GM12878 (cell line): ENCODE results near the gene AIF1L. TPM values are rescaled to one million over a fixed set of nuclear protein-coding genes. Genes with fewer than 3 reads are reported as not detected.

Experiments used
- ATAC-seq: fragments of 200-7000 bp; cut with Tn5 transposase; 3 replicates; pipeline ENCODE4 v1.9.1; 2020; ENCODE audit warnings: mild to moderate bottlenecking, moderate library complexity
- BruUV-seq: library from RNA; stranded (reverse); fragments of 400-500 nt; replicated peaks from 2 replicates; lab custom pipeline; 2021; lab: Mats Ljungman, UMichigan
- CTCF ChIA-PET: fragments of 300-600 bp; sonication (Branson Sonifier 250); formaldehyde crosslinking; extraction: SDS; loops from one replicate; lab custom pipeline; 2021; ENCODE audit warnings: inconsistent platforms; lab: Yijun Ruan, JAX
- POLR2A ChIA-PET: fragments of 350-600 bp; formaldehyde crosslinking; extraction: SDS; loops from one replicate; lab custom pipeline; 2021; ENCODE audit warnings: inconsistent platforms; lab: Charles Lee
- RAD21 ChIA-PET: fragments of 300-600 bp; sonication (Branson Sonifier 250); formaldehyde crosslinking; loops from one replicate; lab custom pipeline; 2023; ENCODE audit warnings: antibody characterized with exemption; ENCODE audit not compliant: unreplicated experiment; lab: Charles Lee
- SMC1A ChIA-PET: fragments of 300-600 bp; sonication (Branson Sonifier 250); formaldehyde crosslinking; loops from one replicate; lab custom pipeline; 2023; ENCODE audit not compliant: unreplicated experiment, uncharacterized antibody; lab: Charles Lee
- DNase-seq: peaks from one replicate; pipeline ENCODE4 v3.0.0-alpha.2; 2011; ENCODE audit warnings: low read depth, low spot score
- FAIRE-seq: peaks from 3 replicates; lab custom pipeline; 2011; peaks lifted over from hg19 to GRCh38; lab: Jason Lieb, UNC
- H2AFZ ChIP-seq: 2 replicates; pipeline ENCODE4 v1.6.0; 2011; ENCODE audit warnings: low read depth, low read length, control low read depth; ENCODE audit not compliant: control insufficient read depth
- H3K27ac ChIP-seq: 2 replicates; pipeline ENCODE4 v1.5.1; 2011; ENCODE audit warnings: control low read depth; ENCODE audit not compliant: control insufficient read depth, insufficient read depth
- H3K27me3 ChIP-seq, 2 experiments: replicated peaks in 1 of 2; 2 replicates each; pipeline versions ENCODE4 v1.6.0 to v1.6.1; 2011; ENCODE audit warnings: low read length in 1 of 2; ENCODE audit not compliant: control insufficient read depth in 2 of 2, insufficient read depth in 2 of 2
- H3K36me3 ChIP-seq, 2 experiments: 2 replicates each; pipeline ENCODE4 v1.5.1; 2011; ENCODE audit warnings: low read length in 1 of 2; ENCODE audit not compliant: control insufficient read depth in 2 of 2, insufficient read depth in 2 of 2
- H3K4me1 ChIP-seq: 2 replicates; pipeline ENCODE4 v1.6.1; 2011; ENCODE audit warnings: mild to moderate bottlenecking, low read length, moderate library complexity, mixed read lengths; ENCODE audit not compliant: control insufficient read depth, insufficient read depth
- H3K4me2 ChIP-seq: 2 replicates; pipeline ENCODE4 v1.6.0; 2011; ENCODE audit warnings: control low read depth; ENCODE audit not compliant: control insufficient read depth, insufficient read depth
- H3K4me3 ChIP-seq: fragments of 200-600 bp; sonication (generic); 2 replicates; pipeline ENCODE4 v1.5.1; 2016
- H3K79me2 ChIP-seq: 2 replicates; pipeline ENCODE4 v1.6.0; 2011; ENCODE audit warnings: low read length; ENCODE audit not compliant: control insufficient read depth, insufficient read depth
- H3K9ac ChIP-seq: 2 replicates; pipeline ENCODE4 v1.8.0; 2011; ENCODE audit warnings: low read length, control low read depth, mixed read lengths; ENCODE audit not compliant: control insufficient read depth, insufficient read depth
- H3K9me3 ChIP-seq: replicated peaks from 3 replicates; pipeline ENCODE4 v1.5.1; 2011; ENCODE audit warnings: mild to moderate bottlenecking, low read length; ENCODE audit not compliant: control insufficient read depth, insufficient read depth
- H4K20me1 ChIP-seq: 2 replicates; pipeline ENCODE4 v1.6.0; 2011; ENCODE audit not compliant: control insufficient read depth, insufficient read depth
- MXI1 ChIP-seq: fragments of 150-350 bp; IDR thresholded peaks from 2 replicates; pipeline ENCODE4 v1.6.1; 2011; ENCODE audit warnings: low read depth, mild to moderate bottlenecking, inconsistent platforms, low read length, improper control_type of control experiment
- MYB ChIP-seq: fragments of 150-350 bp; IDR thresholded peaks from 2 replicates; pipeline ENCODE4 v1.6.1; 2014; ENCODE audit warnings: mild to moderate bottlenecking, low read depth, low read length, borderline replicate concordance
- POLR2A ChIP-seq: IDR thresholded peaks from 2 replicates; pipeline ENCODE4 v1.6.1; 2011; ENCODE audit warnings: low read depth, mild to moderate bottlenecking, low read length
- RUNX3 ChIP-seq: IDR thresholded peaks from 2 replicates; pipeline ENCODE4 v1.6.1; 2012; ENCODE audit warnings: low read length, inconsistent platforms
- SPI1 ChIP-seq: IDR thresholded peaks from 2 replicates; pipeline ENCODE4 v1.6.1; 2011; ENCODE audit warnings: low read depth, mild to moderate bottlenecking, low read length, moderate library complexity, borderline replicate concordance; ENCODE audit not compliant: insufficient read depth
- STAT3 ChIP-seq: IDR thresholded peaks from 2 replicates; pipeline ENCODE4 v1.6.1; 2011; ENCODE audit warnings: low read depth, low read length, improper control_type of control experiment
- TCF7 ChIP-seq: IDR thresholded peaks from 2 replicates; pipeline ENCODE4 v1.6.1; 2014; ENCODE audit warnings: antibody characterized with exemption, borderline replicate concordance
- ZNF207 ChIP-seq: fragments of 450-650 bp; IDR thresholded peaks from 2 replicates; pipeline ENCODE4 v1.6.1; 2014; ENCODE audit warnings: antibody characterized with exemption, mild to moderate bottlenecking, borderline replicate concordance
- WGBS: methylation state at CpG from one replicate; pipeline ENCODE4 v1.1.6; 2016; ENCODE audit warnings: low lambda C conversion rate; ENCODE audit not compliant: insufficient replicate concordance, insufficient coverage; ENCODE audit errors: missing lambda C conversion rate; 5-methylcytosine and 5-hydroxymethylcytosine counted together
- in situ Hi-C: fragments of 300-500 bp; cut with MboI; formaldehyde crosslinking; loops from 9 replicates; pipeline ENCODE4 v1.14.3; 2018; ENCODE audit warnings: mixed read lengths
- intact Hi-C: fragments of 100-400 bp; cut with micrococcal nuclease; formaldehyde crosslinking; loops from one replicate; pipeline ENCODE4 v1.14.2; 2022; ENCODE audit not compliant: unreplicated experiment
- polyA plus RNA-seq, 11 experiments: library from polyadenylated mRNA; depleted of rRNA in 4 of 11; unstranded in 6 of 11; stranded (reverse) in 5 of 11; fragments of >200 nt; fragmentation: Nextera tagmentation in 4 of 11; fragmentation: Illumina TruSeq in 1 of 11; extraction: Ambion mirVana in 4 of 11; extraction: Trizol in 1 of 11; gene quantifications; 1 replicate in 1 of 11; 2 replicates in 10 of 11; pipeline versions ENCODE4 v1.2.1 to v1.2.3, GENCODE V29; 2011 to 2016; ENCODE audit warnings: inconsistent platforms in 2 of 11, missing spikeins in 2 of 11, low read depth in 1 of 11
- total RNA-seq, 4 experiments: library from RNA; depleted of rRNA in 3 of 4; stranded (reverse); fragments of >200 nt in 3 of 4; fragmentation: Illumina TruSeq in 1 of 4; extraction: Trizol in 1 of 4; gene quantifications; 2 replicates each; pipeline versions ENCODE4 v1.2.1 to v1.2.3, GENCODE V29; 2013 to 2021
- TF ChIP-seq, protein P1 (sequence below): fragments of 450-650 bp; IDR thresholded peaks from 2 replicates; pipeline ENCODE4 v1.6.1; 2017; ENCODE audit warnings: mild to moderate bottlenecking, moderate library complexity
- TF ChIP-seq, protein P2 (sequence below): fragments of 450-650 bp; formaldehyde crosslinking; IDR thresholded peaks from 2 replicates; pipeline ENCODE4 v1.5.0; 2022; ENCODE audit warnings: mild to moderate bottlenecking, missing genetic modification characterization
- TF ChIP-seq, protein P3 (sequence below): fragments of 450-650 bp; IDR thresholded peaks from 2 replicates; pipeline ENCODE4 v1.6.1; 2017; ENCODE audit warnings: antibody characterized with exemption, mild to moderate bottlenecking, moderate library complexity

Gene AIF1L
- total and polyA plus RNA-seq, 10 of the 15 experiments (the other 5 are each of a cell fraction or from before 2014, with no cell fraction given) = 0.07 to 0.15 (median 0.08) TPM; not detected in 7

DNA sequence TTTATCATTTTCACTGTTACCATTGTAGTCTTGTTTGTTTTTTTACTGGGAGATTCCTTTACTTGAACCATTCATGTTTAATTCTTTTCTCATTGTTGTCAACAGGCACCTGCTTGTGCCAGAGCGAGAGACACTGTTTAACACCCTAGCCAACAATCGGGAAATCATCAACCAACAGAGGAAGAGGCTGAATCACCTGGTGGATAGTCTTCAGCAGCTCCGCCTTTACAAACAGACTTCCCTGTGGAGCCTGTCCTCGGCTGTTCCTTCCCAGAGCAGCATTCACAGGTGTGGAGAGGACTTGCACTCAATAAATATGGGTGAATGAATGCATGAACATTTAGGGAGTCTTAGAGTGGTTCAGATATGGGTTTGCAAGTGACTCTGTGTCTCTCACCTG lies 66.6 kb downstream of the AIF1L start:
- RAD21 ChIA-PET = no interaction called here
- no peak overlapping the region for H3K4me3 ChIP-seq
- TF ChIP-seq ZNF207 (no peak), SPI1 (no peak), STAT3 (no peak), RUNX3 (no peak), POLR2A (no peak), TCF7 (no peak), MYB (no peak), MXI1 (no peak)
- TF ChIP-seq, protein P1, sequence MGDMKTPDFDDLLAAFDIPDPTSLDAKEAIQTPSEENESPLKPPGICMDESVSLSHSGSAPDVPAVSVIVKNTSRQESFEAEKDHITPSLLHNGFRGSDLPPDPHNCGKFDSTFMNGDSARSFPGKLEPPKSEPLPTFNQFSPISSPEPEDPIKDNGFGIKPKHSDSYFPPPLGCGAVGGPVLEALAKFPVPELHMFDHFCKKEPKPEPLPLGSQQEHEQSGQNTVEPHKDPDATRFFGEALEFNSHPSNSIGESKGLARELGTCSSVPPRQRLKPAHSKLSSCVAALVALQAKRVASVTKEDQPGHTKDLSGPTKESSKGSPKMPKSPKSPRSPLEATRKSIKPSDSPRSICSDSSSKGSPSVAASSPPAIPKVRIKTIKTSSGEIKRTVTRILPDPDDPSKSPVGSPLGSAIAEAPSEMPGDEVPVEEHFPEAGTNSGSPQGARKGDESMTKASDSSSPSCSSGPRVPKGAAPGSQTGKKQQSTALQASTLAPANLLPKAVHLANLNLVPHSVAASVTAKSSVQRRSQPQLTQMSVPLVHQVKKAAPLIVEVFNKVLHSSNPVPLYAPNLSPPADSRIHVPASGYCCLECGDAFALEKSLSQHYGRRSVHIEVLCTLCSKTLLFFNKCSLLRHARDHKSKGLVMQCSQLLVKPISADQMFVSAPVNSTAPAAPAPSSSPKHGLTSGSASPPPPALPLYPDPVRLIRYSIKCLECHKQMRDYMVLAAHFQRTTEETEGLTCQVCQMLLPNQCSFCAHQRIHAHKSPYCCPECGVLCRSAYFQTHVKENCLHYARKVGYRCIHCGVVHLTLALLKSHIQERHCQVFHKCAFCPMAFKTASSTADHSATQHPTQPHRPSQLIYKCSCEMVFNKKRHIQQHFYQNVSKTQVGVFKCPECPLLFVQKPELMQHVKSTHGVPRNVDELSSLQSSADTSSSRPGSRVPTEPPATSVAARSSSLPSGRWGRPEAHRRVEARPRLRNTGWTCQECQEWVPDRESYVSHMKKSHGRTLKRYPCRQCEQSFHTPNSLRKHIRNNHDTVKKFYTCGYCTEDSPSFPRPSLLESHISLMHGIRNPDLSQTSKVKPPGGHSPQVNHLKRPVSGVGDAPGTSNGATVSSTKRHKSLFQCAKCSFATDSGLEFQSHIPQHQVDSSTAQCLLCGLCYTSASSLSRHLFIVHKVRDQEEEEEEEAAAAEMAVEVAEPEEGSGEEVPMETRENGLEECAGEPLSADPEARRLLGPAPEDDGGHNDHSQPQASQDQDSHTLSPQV = no peak
- TF ChIP-seq, protein P2, sequence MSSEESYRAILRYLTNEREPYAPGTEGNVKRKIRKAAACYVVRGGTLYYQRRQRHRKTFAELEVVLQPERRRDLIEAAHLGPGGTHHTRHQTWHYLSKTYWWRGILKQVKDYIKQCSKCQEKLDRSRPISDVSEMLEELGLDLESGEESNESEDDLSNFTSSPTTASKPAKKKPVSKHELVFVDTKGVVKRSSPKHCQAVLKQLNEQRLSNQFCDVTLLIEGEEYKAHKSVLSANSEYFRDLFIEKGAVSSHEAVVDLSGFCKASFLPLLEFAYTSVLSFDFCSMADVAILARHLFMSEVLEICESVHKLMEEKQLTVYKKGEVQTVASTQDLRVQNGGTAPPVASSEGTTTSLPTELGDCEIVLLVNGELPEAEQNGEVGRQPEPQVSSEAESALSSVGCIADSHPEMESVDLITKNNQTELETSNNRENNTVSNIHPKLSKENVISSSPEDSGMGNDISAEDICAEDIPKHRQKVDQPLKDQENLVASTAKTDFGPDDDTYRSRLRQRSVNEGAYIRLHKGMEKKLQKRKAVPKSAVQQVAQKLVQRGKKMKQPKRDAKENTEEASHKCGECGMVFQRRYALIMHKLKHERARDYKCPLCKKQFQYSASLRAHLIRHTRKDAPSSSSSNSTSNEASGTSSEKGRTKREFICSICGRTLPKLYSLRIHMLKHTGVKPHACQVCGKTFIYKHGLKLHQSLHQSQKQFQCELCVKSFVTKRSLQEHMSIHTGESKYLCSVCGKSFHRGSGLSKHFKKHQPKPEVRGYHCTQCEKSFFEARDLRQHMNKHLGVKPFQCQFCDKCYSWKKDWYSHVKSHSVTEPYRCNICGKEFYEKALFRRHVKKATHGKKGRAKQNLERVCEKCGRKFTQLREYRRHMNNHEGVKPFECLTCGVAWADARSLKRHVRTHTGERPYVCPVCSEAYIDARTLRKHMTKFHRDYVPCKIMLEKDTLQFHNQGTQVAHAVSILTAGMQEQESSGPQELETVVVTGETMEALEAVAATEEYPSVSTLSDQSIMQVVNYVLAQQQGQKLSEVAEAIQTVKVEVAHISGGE (CRISPR knock-in tag) = no peak
- TF ChIP-seq, protein P3, sequence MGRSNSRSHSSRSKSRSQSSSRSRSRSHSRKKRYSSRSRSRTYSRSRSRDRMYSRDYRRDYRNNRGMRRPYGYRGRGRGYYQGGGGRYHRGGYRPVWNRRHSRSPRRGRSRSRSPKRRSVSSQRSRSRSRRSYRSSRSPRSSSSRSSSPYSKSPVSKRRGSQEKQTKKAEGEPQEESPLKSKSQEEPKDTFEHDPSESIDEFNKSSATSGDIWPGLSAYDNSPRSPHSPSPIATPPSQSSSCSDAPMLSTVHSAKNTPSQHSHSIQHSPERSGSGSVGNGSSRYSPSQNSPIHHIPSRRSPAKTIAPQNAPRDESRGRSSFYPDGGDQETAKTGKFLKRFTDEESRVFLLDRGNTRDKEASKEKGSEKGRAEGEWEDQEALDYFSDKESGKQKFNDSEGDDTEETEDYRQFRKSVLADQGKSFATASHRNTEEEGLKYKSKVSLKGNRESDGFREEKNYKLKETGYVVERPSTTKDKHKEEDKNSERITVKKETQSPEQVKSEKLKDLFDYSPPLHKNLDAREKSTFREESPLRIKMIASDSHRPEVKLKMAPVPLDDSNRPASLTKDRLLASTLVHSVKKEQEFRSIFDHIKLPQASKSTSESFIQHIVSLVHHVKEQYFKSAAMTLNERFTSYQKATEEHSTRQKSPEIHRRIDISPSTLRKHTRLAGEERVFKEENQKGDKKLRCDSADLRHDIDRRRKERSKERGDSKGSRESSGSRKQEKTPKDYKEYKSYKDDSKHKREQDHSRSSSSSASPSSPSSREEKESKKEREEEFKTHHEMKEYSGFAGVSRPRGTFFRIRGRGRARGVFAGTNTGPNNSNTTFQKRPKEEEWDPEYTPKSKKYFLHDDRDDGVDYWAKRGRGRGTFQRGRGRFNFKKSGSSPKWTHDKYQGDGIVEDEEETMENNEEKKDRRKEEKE = no peak
- TF ChIP-seq, all 136 proteins: peak for 0
- ATAC-seq = no peak
- in situ Hi-C loops = no loop called here
- Histone ChIP-seq H3K9me3 (no peaks in the 10 kb centered on the region), H3K27me3 (no peaks in the 10 kb centered on the region), H2AFZ (no peak overlapping the region), H3K27ac (no peak overlapping the region), H3K9ac (no peak overlapping the region), H3K4me2 (no peak overlapping the region), H3K4me1 (no peaks in the 10 kb centered on the region), H4K20me1 (no peaks in the 10 kb centered on the region), H3K36me3 (peaks cover 5 to 40% of the 10 kb centered on the region in 2 experiments), H3K79me2 (no peaks in the 10 kb centered on the region)
- ChIA-PET CTCF (interaction anchor here (0.9 kb wide), 1 partner anchor 11 kb away, joined by 3 read pairs; no protein-coding TSS in a partner anchor), POLR2A (interaction anchor here (0.7 kb wide), 1 partner anchor 212 kb away, joined by 3 read pairs; no protein-coding TSS in a partner anchor), SMC1A (interaction anchor here (2.6 kb wide), 1 partner anchor 15 kb away, joined by 6 read pairs; no protein-coding TSS in a partner anchor)
- no peak for DNase-seq
- WGBS = 96% methylated on average over 4 of the region's 4 CpGs
- no TSS peak for BruUV-seq
- intact Hi-C loops = no loop called here
- FAIRE-seq = peak; percentile 7
